ENCODE measurements around the gene DHRS11.

- TF ChIP-seq CTCF (IDR thresholded peaks at IDR 0.05) (no peak), POLR2A (IDR thresholded peaks at IDR 0.05) (no peak)
Observed at GRCh38 chr17:36598951-36599401, 7.3 kb downstream of the DHRS11 start.
